ENCODE measurements around the gene GABRB3.
A peak's percentile ranks its signal among the peaks of the same experiment; 100 is the strongest.

GABRB3 gene

DNA sequence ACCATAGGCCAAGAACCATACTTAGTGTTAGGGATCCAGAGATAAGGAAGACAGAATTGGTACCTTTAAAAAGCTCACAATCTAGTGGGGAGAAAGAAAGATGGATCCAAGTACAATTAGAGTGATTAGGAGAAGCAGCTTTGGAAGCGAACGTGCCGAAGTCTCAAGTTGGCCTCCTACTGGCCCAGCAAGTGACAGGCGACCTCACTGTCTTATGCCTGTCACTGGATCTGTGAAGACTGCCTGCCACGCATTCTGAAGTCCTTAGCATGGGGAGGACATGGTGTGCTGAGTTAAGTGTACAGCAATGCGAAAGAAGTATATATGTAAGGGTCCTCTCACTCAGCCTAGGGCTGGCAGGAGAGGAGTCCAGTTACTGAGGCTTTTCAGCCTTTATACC lies 141.0 kb downstream of the GABRB3 start:
- in situ Hi-C loops (cut with HindIII; ENCODE audit: low pct_unique_long_range_greater_than_20kb, low sequenced_read_pairs) = no loop called here
- DNase-seq (ENCODE audit: low read depth in 1 of 2, low spot score in 1 of 2) = no peak
- TF ChIP-seq JUND (IDR thresholded peaks at IDR 0.05; ENCODE audit: low read depth) = no peak

DNA sequence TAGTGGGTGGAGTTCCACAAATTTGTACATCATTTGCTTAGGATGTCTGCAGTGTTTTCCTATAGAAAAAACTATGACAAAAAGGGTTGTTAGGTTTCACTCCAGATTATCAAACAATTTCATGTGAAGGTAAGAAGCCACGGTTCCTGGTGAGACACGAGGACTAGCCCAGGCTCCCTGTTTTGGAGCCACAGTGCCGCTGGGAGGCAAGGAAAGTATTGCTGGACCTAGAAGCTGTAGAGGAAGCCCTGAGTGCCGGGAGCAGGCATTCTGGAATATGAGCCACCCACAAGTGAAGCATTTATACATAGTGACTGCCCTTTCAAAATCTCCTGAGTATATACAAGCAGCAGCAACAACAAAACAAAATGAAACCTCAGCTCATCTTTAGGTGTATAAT lies 142.0 kb downstream of the GABRB3 start:
- peak in 1 of 2 experiments; percentile 26 for DNase-seq (ENCODE audit: low read depth in 1 of 2, low spot score in 1 of 2)
- TF ChIP-seq JUND (IDR thresholded peaks at IDR 0.05; ENCODE audit: low read depth) = no peak
- in situ Hi-C loops (cut with HindIII; ENCODE audit: low pct_unique_long_range_greater_than_20kb, low sequenced_read_pairs) = no loop called here

DNA sequence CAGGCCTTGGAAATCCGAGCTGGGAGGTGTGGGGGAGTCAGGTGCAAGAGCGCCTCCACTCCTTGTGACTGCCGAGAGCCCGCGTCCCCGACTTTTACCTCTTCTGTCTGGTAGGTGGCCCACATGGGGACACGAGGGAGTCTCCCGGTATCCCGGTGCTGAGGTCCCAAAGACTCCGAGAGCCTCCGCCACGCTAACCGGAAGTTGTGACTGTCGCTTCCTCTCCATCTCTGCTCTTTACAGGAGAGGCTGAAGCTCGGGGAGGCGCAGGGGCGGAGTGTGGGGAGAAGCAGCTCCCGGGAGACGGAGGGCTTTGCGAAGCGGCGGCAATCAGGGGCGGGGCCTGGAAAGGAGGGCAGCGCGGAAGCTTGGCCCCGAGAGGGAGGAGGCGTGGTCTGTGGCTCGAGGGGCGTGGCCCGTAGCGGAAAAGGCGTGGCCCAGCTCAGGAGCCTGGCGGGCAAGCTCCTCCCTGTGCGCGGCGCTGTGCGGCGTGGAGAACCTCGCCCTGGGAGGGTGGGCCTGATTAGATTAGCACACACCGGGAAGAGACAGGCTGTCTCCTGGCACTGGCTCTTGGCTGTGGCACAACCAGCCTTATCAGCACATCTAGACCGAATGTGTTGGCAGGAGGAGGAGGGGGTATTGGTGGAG lies 143.9 kb downstream of the GABRB3 start:
- in situ Hi-C loops (cut with HindIII; ENCODE audit: low pct_unique_long_range_greater_than_20kb, low sequenced_read_pairs) = no loop called here
- DNase-seq (ENCODE audit: low read depth in 1 of 2, low spot score in 1 of 2) = peak in 1 of 2 experiments; percentile 90
- TF ChIP-seq JUND (IDR thresholded peaks at IDR 0.05; ENCODE audit: low read depth) = no peak

DNA sequence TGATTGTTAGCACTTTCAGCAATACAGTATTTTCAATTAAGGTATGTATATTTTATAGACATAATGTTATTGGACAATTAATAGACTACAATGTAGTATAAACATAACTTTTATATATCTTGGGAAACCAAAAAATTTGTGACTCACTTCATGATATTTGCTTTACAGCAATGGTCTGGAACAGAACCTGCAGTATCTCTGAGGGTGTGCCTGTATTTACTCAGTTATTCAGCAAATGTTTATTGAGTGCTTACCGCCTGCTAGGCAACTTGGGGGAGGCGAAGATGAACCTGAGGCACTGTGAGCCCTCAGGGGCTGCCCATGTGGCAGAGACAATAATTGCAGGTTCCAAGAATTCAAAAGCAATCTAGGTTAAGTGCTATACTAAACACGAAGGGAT lies 144.8 kb downstream of the GABRB3 start:
- peak in 1 of 2 experiments; percentile 14 for DNase-seq (ENCODE audit: low read depth in 1 of 2, low spot score in 1 of 2)
- in situ Hi-C loops (cut with HindIII; ENCODE audit: low pct_unique_long_range_greater_than_20kb, low sequenced_read_pairs) = no loop called here
- no peak for TF ChIP-seq JUND (IDR thresholded peaks at IDR 0.05; ENCODE audit: low read depth)

DNA sequence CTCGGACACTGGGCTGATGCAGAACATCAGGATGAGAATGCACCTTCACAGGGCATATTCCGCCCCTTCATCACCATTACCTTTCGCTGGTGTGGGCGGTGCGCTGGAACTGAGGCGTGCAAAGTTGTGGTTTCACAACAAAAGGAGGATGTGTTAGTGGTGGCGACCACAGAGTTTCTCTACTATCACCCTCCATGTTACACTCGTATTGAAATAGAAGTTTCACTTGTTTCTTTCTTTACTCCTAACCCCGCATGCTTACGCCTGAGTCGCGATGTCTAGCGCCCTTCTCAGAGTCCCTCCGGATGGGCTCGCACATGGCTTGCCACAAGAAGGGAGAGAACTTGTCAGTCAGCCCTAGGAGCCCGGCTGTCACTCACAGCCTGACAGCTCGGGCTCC lies 148.7 kb downstream of the GABRB3 start:
- in situ Hi-C loops (cut with HindIII; ENCODE audit: low pct_unique_long_range_greater_than_20kb, low sequenced_read_pairs) = no loop called here
- DNase-seq (ENCODE audit: low read depth in 1 of 2, low spot score in 1 of 2) = no peak
- no peak for TF ChIP-seq JUND (IDR thresholded peaks at IDR 0.05; ENCODE audit: low read depth)

DNA sequence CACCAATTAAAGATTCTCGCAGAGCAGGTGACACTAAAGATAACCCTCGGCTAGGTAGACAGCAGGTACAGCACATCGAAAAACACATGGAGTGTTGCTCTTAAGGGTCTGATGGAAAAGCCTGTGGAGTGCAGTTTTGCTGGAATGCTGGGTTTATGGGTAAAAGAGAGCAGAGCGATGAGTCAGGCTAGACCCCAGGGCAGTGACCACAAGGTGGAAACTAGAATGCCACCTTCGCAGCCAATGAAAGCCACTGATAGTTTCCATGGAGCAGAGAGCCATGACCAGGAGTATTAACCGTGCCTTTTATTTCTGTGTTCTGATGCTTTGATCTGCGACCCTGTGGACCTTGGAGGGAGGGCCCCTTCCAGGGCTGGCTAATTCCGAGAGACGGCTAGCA lies 149.8 kb downstream of the GABRB3 start:
- in situ Hi-C loops (cut with HindIII; ENCODE audit: low pct_unique_long_range_greater_than_20kb, low sequenced_read_pairs) = no loop called here
- DNase-seq (ENCODE audit: low read depth in 1 of 2, low spot score in 1 of 2) = no peak
- no peak for TF ChIP-seq JUND (IDR thresholded peaks at IDR 0.05; ENCODE audit: low read depth)

DNA sequence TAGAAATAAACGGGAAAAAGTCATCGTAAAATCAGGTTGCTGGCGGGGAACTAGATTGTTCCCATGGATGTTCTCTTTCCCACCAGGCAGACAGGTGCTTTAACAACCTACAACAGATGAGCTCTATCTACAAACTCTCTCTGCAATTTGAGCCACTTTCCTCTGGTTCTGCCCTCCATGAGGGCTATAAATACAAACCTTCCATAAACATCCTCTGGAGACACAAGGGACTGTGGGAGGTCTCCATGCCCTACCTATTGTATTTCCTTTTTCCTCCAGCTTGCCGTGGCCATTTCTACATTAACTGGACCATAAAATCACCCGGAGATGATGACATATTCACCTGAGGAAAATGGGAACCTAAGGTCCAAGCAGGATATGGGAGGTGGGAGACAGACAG lies 151.1 kb downstream of the GABRB3 start:
- no peak for DNase-seq (ENCODE audit: low read depth in 1 of 2, low spot score in 1 of 2)
- in situ Hi-C loops (cut with HindIII; ENCODE audit: low pct_unique_long_range_greater_than_20kb, low sequenced_read_pairs) = no loop called here
- TF ChIP-seq JUND (IDR thresholded peaks at IDR 0.05; ENCODE audit: low read depth) = no peak

DNA sequence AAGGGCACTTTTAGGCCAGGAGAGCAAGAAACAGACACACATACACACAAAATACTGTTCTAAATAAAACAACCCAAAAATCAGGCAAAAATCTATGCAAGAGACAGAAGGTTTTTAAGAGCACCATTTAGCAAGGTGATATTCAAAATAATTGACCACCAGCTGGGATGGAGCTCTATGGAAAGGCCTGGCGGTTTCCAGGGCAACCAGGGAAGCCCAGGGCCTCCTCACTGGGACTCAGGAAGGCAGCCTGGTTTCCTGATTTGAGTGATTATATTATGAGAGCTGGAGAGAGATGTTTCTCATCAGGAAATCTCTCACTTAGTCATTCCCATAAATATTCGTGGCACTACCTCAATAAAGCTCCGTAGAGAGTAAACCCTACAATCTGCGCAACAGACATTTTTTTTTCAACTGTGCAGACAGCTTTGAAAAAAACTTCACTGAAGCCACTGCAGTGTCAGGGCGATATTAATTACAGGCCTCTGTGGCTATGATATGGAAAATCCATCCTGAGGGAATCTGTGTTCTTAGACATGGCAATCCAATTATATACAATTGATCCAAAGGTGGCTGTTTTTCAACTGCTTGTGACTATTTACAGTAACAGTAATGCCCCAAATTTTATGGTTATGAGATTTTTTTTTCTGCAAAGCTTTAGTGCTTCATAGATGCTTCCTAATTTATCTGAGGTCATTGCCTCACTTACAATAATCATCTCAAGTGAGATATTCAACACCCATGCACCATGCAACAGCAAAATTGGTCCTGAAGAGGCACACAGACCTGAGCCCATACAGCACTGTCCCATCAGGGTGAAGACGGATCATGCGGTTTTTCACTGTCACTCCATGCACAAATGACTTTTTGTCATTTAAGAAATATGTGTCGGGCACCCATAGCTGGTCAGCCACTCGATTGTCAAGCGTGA lies 152.1 kb downstream of the GABRB3 start:
- in situ Hi-C loops (cut with HindIII; ENCODE audit: low pct_unique_long_range_greater_than_20kb, low sequenced_read_pairs) = no loop called here
- TF ChIP-seq JUND (IDR thresholded peaks at IDR 0.05; ENCODE audit: low read depth) = no peak
- DNase-seq (ENCODE audit: low read depth in 1 of 2, low spot score in 1 of 2) = no peak

DNA sequence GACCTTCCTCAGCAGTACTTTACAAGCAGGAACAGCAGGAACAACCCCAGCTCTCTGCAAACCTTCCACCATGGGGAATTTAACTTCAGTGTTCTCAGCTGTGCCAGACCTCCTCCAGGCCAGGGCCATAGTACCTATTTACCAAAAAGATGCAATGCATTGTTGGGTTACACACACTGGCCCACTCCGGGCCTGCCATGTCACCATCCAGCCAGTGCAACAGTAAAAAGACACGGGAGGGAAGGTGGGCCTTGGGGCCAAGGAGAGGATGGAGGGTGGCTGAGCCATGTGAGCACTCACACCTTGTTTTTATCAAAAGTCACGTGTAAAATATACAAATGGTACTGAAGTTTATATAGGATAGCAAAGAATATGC lies 157.0 kb downstream of the GABRB3 start:
- no peak for TF ChIP-seq JUND (IDR thresholded peaks at IDR 0.05; ENCODE audit: low read depth)
- in situ Hi-C loops (cut with HindIII; ENCODE audit: low pct_unique_long_range_greater_than_20kb, low sequenced_read_pairs) = no loop called here
- no peak for DNase-seq (ENCODE audit: low read depth in 1 of 2, low spot score in 1 of 2)

DNA sequence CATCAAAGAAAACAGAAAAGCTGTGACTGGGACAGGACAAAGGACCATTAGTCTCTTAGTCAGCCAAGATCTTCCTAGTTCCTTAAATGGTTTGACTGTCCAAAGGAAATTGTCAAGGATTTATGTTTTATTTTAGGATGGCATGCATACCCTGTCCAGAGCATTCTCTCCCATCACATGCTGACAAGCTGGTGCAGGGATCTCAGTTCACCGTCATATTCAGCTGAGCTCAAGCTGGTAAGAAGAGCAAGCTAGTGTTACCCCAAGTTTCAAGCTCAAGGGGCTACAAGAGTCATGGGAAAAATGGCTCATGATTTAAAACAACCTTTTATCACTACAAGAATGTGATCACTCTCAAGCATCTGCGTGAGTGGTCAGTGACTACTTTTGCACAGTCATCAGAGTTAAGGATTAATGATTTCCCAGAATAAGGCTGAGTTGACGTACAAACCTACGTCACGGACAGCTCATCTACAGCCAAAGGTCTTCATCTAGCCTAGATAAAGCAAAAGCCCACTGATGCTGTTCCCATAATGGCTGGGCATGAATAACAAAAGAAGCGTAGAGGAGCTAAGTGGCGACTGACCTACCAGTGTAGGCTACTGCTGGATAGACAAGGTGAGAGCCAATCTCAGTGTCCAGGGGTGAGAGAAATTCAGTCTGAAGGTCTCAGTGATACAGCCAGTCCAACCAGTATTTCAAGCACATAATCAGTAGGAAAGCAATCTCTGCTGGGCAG lies 157.5 kb downstream of the GABRB3 start:
- TF ChIP-seq JUND (IDR thresholded peaks at IDR 0.05; ENCODE audit: low read depth) = no peak
- DNase-seq (ENCODE audit: low read depth in 1 of 2, low spot score in 1 of 2) = no peak
- in situ Hi-C loops (cut with HindIII; ENCODE audit: low pct_unique_long_range_greater_than_20kb, low sequenced_read_pairs) = no loop called here

DNA sequence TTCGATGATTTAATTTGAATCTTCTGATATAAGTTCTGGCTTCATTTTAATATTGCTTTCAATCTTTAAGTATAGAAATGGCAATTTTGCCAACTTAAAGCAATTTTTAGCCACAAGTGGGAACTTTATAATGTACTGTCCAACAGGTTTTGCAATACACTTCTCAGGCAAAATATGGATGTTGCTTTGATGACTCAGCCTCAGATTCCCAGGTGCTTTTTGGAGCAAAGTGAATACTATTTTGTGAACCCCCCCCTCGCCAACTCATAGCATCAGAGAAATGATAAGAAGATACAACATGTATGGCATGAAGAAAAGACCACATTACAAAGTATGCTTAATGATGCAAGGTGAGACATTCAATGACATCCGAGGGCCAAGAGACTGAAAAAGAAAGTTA lies 158.1 kb downstream of the GABRB3 start:
- no peak for DNase-seq (ENCODE audit: low read depth in 1 of 2, low spot score in 1 of 2)
- TF ChIP-seq JUND (IDR thresholded peaks at IDR 0.05; ENCODE audit: low read depth) = no peak
- in situ Hi-C loops (cut with HindIII; ENCODE audit: low pct_unique_long_range_greater_than_20kb, low sequenced_read_pairs) = no loop called here

DNA sequence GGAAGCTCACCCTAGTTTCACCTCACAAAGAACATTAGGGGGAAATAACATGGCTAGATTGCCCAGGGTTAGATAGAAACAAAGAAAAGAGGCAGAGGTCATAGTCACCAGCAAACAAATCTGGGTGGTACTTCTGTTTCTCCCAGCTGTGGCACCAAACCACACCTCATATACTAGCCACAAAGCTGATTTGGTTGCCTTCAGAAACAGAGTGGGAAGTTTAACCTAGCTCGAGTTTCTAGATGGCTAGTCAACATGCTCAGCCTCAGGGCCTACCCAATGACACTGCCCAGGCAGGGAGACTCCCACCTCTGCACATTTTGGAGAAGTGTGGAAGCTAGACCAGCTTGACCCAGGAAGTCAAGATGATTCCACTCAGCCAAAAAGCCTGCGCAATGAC lies 174.2 kb downstream of the GABRB3 start:
- no peak for TF ChIP-seq JUND (IDR thresholded peaks at IDR 0.05; ENCODE audit: low read depth)
- in situ Hi-C loops (cut with HindIII; ENCODE audit: low pct_unique_long_range_greater_than_20kb, low sequenced_read_pairs) = no loop called here

DNA sequence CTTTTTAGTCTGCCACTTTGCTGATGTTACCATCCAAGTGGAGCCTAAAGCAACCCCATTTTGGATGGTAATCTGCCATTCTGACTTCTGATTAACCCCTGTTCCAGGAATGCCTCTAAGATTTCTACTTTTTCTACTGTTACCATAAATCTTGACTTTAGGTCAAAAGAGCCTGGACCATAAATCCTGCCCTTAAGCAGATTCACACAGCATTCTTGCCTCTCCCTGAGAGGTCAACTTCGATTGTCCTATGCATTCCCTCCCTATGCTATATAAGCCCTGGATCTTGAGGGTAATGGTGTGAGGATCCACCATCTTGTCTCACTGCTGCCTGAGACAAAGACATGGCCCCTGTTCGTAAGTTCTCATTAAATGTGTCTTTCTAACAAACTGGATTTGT lies 177.3 kb downstream of the GABRB3 start:
- no peak for DNase-seq (ENCODE audit: low read depth in 1 of 2, low spot score in 1 of 2)
- TF ChIP-seq JUND (IDR thresholded peaks at IDR 0.05; ENCODE audit: low read depth) = no peak
- in situ Hi-C loops (cut with HindIII; ENCODE audit: low pct_unique_long_range_greater_than_20kb, low sequenced_read_pairs) = no loop called here

More for the DNA sequence above, 174.2 kb downstream of the GABRB3 start:
- DNase-seq (ENCODE audit: low read depth in 1 of 2, low spot score in 1 of 2) = no peak

All from T47D (cell line).